ENCODE measurements around the gene SFPQ.
"Not testable (repeated sequence)": the region's sequence is repeated elsewhere in the genome, so short reads cannot be mapped to it uniquely, and the experiment has no call there.

SFPQ gene

DNA sequence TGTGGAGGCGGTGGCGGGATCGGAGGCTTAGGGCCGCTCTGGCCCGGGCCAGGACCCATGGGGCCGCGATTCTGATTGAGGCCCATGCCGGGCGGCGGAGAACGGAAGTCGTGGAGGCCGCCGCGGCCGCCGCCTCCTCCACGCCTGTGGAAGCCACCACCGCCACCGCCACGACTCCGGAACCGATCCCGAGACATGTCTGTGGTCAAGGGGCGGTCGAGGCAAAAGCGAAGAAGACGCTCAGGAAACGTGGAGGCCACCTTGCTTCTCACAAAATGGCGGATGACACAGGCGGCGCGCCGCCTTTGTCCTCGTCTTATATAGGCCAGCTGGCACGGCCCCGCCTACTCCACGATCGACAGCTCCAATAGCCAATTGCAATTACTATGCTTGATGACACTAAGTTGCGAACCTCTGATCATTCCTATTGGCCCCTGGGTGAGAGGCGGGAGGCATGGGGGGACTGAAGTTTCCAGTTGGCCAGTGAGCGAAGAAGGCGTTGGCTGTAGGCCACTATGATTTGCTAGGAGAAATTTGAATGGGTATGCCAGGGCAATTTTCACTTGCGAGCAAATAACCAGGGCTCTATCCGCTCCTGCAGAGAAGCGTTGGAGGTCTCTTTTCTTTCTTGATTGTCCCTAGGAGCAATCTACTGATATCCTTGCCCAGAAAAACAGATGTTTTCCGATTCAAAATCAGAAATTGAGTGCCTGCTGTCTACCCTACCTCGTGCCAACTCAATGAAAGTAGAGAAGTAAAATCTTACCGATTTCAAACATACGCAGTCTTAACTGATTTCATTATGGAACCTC is at the start of gene SFPQ:
Gene SFPQ, minus strand, starts transcription at position 293 of the 812 bp plus-strand sequence. Its CDS starts 96 bp downstream, at position 197.
- DNase-seq (ENCODE audit: low read depth) = peak; percentile 94

DNA sequence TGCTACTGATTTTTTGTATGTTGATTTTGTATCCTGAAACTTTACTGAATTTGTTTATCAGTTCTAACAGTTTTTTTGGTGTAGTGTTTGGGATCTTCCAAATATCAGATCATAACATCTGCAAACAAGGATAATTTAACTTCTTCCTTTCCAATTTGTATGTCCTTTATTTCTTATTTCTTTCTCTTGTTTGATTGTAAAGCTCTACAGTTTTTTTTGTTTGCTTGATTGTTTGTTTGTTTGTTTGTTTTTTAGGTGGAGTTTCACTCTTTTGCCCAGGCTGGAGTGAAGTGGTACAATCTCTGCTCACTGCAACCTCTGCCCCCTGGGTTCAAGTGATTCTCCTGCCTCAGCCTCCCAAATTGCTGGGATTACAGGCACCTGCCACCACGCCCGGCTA is 43.8 kb upstream of the SFPQ start:
- DNase-seq (ENCODE audit: low read depth) = not testable (repeated sequence)

GRCh38 chr1:35231287-35231686 is 38.3 kb upstream of the SFPQ start:
- no peak for DNase-seq (ENCODE audit: low read depth)

DNA sequence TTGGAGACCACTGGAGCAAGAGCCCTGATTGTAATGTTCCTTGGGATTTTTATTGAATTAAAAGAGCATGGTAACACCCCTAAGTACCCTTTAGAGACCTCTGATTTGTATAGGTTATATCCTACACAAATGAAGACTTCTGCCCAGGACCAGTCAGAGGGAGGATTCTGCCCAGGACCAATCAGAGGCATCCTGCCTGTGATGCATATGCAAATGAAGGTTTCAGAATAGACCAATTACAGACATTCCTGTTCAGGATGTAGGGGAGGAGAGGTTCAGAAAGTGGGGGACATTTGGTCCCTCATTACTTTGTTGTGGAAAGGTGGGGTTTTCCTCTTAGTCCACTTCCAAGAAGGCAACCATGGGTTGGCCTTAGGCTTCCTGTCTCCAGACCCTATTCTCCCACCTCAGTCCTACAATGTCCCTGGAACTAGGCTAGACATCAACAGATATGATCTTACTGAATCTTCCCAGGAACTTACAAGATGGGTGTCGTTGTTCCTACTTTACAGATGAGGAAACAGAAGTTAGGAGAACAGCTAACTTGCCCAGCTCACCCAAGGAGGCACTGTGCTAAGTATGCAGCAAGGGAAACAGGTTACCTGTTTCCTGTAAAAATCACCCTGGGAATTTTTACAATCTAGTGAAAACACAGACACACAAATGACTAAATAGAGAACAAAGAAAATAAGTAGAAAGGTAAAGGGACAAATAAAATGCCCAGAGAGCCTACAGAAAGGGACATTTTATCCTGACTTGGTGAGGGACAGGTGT is 36.8 kb upstream of the SFPQ start:
- DNase-seq (ENCODE audit: low read depth) = no peak

DNA sequence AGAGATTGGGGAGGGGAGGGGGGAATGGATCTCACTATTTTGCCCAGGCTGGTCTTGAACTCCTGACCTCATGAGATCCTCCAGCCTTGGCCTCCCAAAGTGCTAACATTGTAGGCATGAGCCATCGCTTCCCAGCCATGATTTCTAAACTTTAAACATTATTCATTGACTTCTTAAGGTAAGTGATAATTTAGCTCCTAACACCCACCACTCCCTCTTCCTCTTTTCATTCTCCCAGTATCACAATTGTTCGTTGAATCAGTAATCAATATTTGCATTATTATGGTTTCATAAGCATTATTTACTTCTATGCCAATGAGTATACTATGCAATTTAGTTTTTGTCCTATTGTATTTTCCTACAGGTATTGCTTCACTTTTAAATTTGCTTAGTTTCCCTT is 33.6 kb upstream of the SFPQ start:
- no peak for DNase-seq (ENCODE audit: low read depth)

DNA sequence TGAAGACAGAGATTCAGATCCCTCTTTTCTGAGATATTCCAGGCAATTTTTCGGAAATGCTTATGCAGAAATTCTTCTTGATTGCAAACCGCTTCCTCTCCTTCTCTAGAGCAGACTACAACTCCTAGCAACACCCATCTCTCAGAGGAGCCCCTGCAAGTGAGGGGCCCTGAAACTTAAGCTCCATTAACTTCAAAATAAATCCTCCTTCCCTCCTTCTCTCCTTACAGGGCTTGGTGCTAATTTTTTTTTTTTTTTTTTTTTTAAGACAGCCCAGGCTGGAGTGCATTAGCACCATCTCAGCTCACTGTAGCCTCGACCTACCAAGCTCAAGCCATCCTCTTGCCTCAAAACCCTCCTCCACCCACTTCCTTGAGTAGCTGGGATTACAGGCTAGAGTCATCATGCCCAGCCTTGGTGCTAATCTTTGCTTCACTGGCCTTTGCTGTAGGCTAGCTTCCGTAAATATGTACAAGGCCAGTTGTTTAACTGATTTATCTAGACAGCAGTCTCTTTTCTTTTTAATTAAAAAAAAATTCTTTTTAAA is 30.2 kb upstream of the SFPQ start:
- no peak for DNase-seq (ENCODE audit: low read depth)

- DNase-seq (ENCODE audit: low read depth) = no peak
These were observed 29.6 kb upstream of the SFPQ start for GRCh38 chr1:35222322-35223083.

- DNase-seq (ENCODE audit: low read depth) = no peak
These were observed 28.0 kb upstream of the SFPQ start for GRCh38 chr1:35220976-35221375.

DNA sequence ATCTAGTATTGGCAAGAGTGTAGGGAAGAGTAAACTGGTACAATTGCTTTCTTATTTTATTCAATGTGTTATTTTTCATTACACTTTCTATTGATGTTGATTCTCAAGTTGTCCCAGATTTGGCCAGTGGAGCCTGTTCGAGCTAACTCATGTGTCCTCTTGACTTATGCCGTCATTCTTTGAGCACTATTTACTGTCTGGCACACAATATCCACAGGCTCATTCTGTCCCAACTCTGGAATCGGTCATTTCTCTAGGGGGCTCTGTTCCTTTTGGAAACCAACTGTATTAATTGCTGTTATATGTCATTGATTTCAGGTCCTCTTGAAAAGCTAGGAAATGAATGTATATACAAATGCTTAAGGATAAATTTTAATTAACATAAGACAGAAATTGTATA is 22.4 kb upstream of the SFPQ start:
- DNase-seq (ENCODE audit: low read depth) = no peak

- DNase-seq (ENCODE audit: low read depth) = no peak
These were observed 18.1 kb upstream of the SFPQ start for GRCh38 chr1:35211120-35211414.

GRCh38 chr1:35210321-35211119 is 17.6 kb upstream of the SFPQ start:
- DNase-seq (ENCODE audit: low read depth) = no peak

DNA sequence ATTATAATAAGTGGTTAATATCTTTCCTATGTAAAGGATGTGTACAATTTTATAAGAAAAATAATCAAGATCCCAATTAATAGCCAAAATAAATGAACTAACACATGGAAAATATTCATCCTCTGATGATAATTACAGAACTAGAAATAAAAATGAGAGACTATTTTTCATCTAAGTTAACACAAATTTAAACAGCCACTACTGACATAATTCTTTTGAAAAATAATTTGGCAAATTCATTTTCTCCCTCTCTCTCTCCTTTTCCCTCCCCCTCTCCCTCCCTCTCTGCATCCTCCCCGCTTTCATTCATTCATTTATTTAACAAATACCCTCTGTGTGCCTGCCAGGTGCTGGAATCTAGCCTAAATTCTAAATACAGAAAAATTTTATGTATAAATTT is 10.3 kb upstream of the SFPQ start:
- no peak for DNase-seq (ENCODE audit: low read depth)

GRCh38 chr1:35202048-35202719 is 9.2 kb upstream of the SFPQ start:
- peak; percentile 58 for DNase-seq (ENCODE audit: low read depth)

DNA sequence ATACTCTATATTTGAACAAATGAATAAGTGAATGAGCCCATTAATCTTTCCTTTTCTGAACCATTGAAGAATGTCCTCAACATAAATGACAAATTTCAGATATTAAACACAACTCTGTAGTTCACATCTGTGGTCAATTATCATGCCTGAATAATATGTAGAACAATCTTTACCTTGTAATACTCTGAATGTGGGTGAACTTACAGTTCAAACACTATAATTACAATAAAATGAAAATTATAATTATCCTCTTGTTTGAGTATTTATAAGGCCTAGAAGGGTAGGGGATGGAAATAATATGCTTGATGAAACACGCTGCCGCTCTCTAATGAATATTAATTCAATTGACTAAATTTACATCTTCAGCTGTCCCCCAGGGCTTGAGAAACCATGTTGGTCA is 8.7 kb upstream of the SFPQ start:
- DNase-seq (ENCODE audit: low read depth) = no peak

DNA sequence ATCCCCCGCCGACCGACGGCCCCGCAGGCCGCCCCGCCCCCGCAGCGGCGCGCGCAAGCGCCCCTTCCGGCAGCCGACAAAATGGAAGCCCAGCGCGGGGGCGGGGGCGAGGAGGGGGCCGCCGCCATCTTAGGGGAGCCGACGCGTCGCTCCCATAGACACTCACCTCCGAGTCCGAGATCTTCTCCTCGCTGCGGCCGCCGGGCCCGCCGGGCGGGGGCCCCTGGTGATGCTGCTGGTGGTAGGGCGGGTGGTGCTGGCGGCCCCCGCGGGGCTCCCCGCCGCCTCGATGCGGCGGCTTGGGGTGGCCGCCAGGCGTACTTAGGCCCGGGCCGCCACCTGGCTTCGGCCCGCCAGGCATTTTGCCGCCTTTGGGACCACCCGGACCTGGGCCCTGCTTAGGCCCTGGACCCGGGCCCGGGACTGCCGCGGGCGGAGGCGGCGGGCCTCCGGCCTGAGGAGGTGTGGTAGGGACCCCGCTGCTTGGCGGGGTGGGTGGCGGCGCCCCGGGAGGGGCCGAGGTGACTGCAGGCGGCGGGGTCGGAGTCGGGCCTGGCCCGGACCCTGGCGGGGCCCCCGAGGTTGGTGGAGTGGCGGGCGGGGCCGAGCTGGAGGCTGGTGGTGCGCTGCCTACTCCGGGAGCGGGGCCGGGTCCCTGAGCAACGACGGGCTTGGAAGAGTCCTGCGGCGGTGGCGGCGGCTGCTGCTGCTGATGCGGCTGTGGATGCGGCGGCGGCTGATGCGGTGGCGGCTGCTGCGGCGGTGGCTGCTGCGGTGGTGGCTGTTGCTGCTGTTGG is 691 bp downstream of the SFPQ start:
- peak; percentile 81 for DNase-seq (ENCODE audit: low read depth)

GRCh38 chr1:35191429-35192055 is 1.4 kb downstream of the SFPQ start:
- DNase-seq (ENCODE audit: low read depth) = no peak

DNA sequence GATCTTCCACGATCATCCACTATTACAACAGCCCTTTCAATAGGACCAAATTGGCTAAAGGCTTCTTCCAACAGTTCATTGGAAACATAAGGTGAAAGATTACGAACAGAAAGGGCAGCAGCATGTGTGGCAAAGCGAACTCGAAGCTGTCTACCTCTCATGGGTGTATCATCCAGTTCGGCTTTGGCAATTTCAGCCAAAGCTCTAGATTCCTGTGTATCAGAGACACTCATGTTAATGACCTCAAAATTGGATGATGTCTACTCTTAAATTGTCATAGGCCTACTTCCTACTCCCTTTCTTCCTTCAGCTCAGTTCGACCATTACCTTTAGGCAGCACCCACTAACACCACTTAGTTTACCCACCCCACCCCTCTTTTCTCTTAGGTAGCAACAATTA is 2.2 kb downstream of the SFPQ start:
- no peak for DNase-seq (ENCODE audit: low read depth)

- DNase-seq (ENCODE audit: low read depth) = no peak
These were observed 4.2 kb downstream of the SFPQ start for GRCh38 chr1:35188578-35189392.

DNA sequence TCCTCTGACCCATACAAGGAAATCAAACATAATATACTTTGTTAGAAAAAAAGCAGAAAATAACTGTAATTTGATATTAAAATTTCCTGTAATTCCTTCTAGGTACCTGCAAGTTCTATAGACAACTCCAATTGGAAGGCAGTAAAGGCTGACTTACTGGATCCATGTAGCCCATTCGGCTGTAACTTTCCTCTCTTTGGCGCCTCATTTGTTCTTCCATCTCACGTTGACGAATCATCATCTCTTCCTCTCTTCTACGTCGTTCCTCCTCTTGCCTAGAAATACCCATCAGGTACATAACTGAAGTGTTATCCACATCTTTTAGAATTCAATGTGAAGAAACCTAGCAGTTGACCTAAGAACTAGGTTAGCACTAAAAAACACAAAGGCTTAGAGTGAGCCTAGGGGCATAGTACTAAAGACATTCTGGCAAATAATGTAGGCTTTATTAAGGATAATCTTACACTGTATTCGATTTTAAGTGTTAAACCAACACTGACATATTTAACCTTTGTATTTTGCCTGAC is 5.1 kb downstream of the SFPQ start:
- DNase-seq (ENCODE audit: low read depth) = no peak
